ENCODE results near the gene MGAM2. TPM values are rescaled to one million over a fixed set of nuclear protein-coding genes. Genes with fewer than 3 reads are reported as not detected.

The MGAM2 gene
- not detected for total RNA-seq

GRCh38 chr7:142111499-142111898, at the start of gene MGAM2:
Gene MGAM2, plus strand, starts transcription at chr7:142111718. Its CDS starts 5,156 bp downstream, at chr7:142116874.

DNA sequence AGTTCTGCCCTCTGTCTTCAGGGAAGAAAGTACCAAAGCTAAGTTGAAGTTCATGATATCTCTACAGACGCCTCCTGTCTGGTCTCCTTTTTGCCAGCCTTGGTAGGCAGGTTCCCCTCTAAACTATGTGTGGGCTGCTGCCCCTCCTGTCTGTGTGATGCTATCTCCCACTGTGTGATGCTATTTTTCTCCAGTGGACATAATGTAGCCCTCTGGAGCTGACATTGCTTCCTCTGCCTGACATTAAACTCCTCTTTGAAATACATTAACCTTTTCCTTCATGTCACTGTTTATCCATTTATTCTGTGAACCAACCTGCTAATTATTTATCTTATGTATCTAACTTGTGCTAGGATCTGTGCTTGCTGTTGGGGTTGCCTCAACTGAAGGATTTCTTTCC, 146.4 kb downstream of the MGAM2 start, which contains the start of gene PRSS58:
TSS of gene PRSS58 (minus strand) at position 101 of the 400 bp plus-strand sequence. CDS start 351 bp downstream, outside the sequence.

Other genes starting within 250 kb of the MGAM2 start
- not detected for gene OR9A4, start 195.3 kb upstream of the MGAM2 start, total RNA-seq
- not detected for gene CLEC5A, start 164.7 kb upstream of the MGAM2 start, total RNA-seq
- gene TAS2R38, start 137.9 kb upstream of the MGAM2 start, total RNA-seq = not detected
- gene MGAM, start 115.8 kb upstream of the MGAM2 start, total RNA-seq = not detected
- gene PRSS58, start 146.3 kb downstream of the MGAM2 start, total RNA-seq = not detected